HuH-7.5 (cell line): ENCODE measurements around the gene SUPT20HL1.
"Not testable (repeated sequence)": the region's sequence is repeated elsewhere in the genome, so short reads cannot be mapped to it uniquely, and the experiment has no call there.

ENCODE experiments used
- DNase-seq: peaks from one replicate; pipeline ENCODE4 v3.0.0; 2011; ENCODE audit warnings: low spot score

Gene SUPT20HL1

GRCh38 chrX:24363432-24364181, 3.2 kb downstream of the SUPT20HL1 start:
- DNase-seq, result not testable (repeated sequence)

DNA sequence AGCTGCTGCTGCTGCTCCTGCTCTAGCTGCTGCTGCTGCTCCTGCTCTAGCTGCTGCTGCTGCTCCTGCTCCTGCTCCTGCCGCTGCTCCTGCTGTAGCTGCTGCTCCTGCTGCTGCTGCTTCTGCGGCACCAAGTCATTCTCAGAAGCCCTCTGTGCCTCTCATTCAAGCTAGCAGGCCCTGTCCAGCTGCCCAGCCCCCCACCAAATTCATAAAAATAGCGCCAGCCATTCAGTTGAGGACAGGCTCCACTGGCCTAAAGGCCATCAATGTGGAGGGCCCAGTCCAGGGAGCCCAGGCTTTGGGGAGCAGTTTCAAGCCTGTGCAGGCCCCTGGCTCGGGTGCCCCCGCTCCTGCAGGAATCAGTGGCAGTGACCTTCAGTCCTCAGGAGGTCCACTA, 3.9 kb downstream of the SUPT20HL1 start:
- DNase-seq, result no peak

GRCh38 chrX:24364851-24365538, 4.6 kb downstream of the SUPT20HL1 start:
- DNase-seq, result no peak

DNA sequence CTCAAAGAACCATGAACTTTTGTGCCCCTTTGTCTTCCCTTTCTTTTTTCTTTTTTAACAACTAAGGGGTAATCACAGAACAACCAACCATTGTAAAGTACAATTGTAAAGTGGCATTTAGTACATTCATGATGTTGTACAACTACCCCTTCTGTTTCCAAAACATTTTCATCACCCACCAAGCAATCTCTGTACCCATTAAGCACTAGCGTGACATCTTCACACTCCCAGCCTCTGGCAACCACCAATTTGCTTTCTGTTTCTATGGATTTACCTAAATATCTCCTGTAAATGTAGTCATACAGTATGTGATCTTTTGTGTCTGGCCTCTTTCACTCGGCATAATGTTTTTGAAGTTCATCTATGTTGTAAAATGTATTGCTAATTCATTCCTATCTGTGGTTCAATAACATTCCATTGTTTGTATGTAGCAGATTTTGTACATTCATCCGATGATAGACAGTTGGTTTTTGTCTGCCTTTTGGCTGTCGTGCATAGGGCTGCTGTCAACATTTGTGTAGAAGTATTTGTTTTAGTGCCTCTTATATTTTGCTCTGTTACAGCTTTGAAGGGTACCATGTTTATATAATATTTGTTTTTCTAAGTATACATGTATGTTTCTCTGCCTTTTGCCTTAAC, 6.4 kb downstream of the SUPT20HL1 start:
- DNase-seq, result not testable (repeated sequence)

GRCh38 chrX:24369816-24370215, 9.4 kb downstream of the SUPT20HL1 start:
- no peak for DNase-seq

DNA sequence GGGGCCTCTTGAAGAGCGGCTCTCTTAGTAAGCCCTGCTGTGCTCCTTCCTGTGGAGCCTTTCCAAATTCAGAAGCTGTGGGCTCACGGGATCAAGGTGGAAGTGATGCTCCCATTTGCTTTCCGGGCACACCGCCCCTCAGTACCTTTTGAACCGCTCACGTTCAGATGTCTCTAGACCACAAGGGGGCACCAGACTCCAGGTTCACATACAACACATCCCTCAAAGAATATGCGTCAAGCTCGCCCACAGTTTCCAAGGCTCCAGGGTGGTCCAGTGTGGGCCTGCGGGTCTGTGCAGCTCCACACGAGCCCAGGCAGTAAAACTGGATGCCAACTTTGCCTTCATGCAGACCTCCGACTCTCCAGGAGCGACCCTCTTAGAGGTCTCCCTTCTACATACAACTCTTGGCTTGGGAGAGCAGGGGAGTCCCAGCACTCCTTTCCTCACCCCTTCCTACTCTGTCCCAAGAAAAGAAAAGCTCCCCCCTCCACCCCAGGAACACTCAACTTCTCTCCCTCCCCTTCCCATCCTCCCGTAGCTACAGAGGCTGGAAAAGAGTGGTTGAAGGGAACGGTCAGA, 11.0 kb downstream of the SUPT20HL1 start:
- DNase-seq, result peak; percentile 22

- no peak for DNase-seq
Measured at GRCh38 chrX:24372021-24372763, 11.8 kb downstream of the SUPT20HL1 start.

GRCh38 chrX:24375600-24376131, 15.2 kb downstream of the SUPT20HL1 start:
- no peak for DNase-seq

DNA sequence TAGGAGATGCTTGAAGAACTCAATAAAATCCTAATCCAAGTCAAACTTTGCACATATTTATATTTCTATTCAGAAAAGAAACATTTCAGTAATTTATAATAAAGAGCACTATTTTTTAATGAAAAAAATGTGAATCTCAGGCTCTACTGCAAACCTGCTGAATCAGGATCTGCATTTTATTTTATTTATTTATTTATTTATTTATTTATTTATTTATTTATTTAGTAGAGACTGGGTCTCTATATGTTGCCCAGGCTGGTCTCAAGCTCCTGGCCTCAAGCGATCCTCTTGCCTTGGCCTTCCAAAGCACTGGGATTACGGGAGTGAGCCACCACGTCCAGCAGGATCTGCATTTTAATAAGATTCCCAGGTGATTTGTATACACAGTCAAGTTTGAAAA, 16.0 kb downstream of the SUPT20HL1 start:
- no peak for DNase-seq

- no peak for DNase-seq
Measured at GRCh38 chrX:24377195-24377594, 16.8 kb downstream of the SUPT20HL1 start.

GRCh38 chrX:24377911-24378468, 17.6 kb downstream of the SUPT20HL1 start:
- DNase-seq, result no peak

- DNase-seq, result no peak
Measured at GRCh38 chrX:24378706-24379105, 18.3 kb downstream of the SUPT20HL1 start.

DNA sequence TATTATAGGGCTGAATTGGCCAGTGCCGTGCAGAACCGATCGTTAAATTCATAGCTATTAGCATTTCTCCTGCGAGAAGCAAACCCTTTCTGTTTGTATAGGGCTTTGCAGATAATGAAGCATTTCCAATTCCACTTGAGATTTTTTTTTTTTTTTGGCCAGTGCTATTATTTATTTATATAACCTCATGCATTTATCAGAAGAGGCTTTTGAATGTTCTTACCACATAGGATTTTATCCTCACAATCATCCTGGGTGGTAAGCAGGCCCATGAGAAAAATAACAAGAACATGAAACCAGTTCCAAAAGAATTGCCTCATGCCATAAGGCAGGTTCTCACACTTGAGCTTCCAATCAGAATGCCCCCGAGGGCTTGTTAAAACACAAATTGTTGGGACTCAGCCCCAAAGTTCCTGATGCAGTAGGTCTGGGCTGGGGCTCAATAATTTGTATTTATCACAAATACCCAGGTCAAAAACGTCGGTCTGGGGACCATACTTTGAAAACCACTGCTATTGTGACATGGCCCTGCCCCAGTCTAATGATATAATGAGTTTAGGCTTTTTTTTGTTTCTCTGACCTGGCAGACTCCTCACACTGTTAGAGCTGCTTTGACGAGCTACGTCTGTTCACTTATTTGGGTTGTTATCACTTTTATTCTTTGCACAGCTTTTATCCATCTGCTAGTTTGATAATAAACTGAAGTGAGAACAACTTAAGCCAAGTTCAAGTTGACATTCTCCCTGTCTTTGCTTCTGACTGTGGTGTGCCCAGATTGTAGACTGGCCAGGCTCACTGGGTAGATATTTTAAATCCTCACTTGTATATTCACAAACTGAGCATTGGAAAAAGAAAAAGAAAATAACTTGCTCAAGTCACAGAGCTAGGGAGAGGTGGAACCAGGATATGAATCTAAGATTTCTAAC, 20.1 kb downstream of the SUPT20HL1 start:
- DNase-seq, result no peak

- DNase-seq, result not testable (repeated sequence)
Measured at GRCh38 chrX:24382315-24382714, 21.9 kb downstream of the SUPT20HL1 start.

- DNase-seq, result no peak
Measured at GRCh38 chrX:24387724-24388123, 27.3 kb downstream of the SUPT20HL1 start.

DNA sequence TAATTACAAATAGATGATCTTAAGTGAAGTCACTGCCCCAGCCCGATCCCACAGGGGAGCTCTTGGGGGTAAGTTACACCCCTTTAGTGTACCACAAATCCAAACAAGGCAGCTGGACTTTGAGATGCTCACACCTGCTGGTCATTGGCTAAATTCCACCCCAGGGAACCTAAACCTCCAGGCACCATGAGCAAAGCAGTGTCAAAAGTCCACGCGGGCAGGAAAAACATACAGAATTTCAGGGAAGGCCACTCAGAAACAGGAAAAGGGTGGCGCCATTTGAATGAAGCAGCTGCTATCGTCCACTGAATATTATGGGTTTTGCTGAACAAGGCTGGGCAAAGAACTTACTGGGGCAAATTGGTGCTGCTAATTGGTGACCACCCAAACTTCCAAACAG, 30.9 kb downstream of the SUPT20HL1 start:
- DNase-seq, result no peak

GRCh38 chrX:24391843-24392242, 31.4 kb downstream of the SUPT20HL1 start:
- DNase-seq, result no peak

- no peak for DNase-seq
Measured at GRCh38 chrX:24392709-24393108, 32.3 kb downstream of the SUPT20HL1 start.

- peak; percentile 9 for DNase-seq
Measured at GRCh38 chrX:24395775-24396174, 35.3 kb downstream of the SUPT20HL1 start.

DNA sequence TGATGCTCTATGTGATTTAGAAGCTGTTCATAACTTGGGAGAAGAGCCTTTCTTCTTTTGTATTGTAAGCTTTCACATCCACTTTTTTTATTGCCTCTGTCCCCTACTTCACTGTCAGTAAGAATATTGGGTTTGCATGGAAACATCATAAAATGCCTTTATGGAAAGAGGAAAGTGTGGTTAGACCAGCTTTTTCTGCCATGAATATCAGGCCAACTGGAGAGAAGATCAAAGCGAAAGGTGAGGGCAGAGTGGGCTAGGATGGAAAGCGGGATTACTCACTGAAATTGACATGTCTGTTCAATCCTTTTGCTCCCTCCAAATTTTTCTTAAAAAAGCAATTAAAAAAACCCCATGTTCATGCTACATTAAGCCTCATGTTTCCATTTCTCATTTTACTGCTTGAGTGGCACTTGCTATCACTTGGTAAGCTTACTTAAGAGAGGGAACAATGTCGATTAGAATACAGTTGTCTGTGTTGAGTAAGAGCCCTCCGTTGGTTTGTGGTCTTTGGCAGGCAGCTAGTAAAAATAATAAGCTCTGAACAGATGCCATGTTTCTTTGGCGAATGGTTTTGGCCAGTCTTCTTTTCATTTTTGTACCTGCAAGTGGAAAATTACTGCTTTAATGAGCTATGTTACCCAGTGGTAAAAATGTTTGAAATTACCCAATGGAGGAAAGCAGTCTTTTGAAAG, 35.9 kb downstream of the SUPT20HL1 start:
- no peak for DNase-seq
